Measurements from ENCODE around the gene IL17B.

The IL17B gene

GRCh38 chr5:149414405-149415065 is 35.4 kb upstream of the IL17B start:
- no peak for DNase-seq (ENCODE audit: low read depth in 2 of 2)

GRCh38 chr5:149413477-149414210 is 34.6 kb upstream of the IL17B start:
- no peak for DNase-seq (ENCODE audit: low read depth in 2 of 2)

- DNase-seq (ENCODE audit: low read depth in 2 of 2), result no peak
These were observed 33.8 kb upstream of the IL17B start for GRCh38 chr5:149412783-149413476.

GRCh38 chr5:149411738-149412519 is 32.8 kb upstream of the IL17B start:
- no peak for DNase-seq (ENCODE audit: low read depth in 2 of 2)

- DNase-seq (ENCODE audit: low read depth in 2 of 2), result no peak
These were observed 31.8 kb upstream of the IL17B start for GRCh38 chr5:149410721-149411432.

GRCh38 chr5:149410071-149410470 is 31.0 kb upstream of the IL17B start:
- DNase-seq (ENCODE audit: low read depth in 2 of 2), result no peak

GRCh38 chr5:149409268-149409948 is 30.3 kb upstream of the IL17B start:
- no peak for DNase-seq (ENCODE audit: low read depth in 2 of 2)

GRCh38 chr5:149408252-149409099 is 29.4 kb upstream of the IL17B start:
- no peak for DNase-seq (ENCODE audit: low read depth in 2 of 2)

GRCh38 chr5:149407323-149408251 is 28.5 kb upstream of the IL17B start:
- no peak for DNase-seq (ENCODE audit: low read depth in 2 of 2)

- DNase-seq (ENCODE audit: low read depth in 2 of 2), result no peak
These were observed 27.9 kb upstream of the IL17B start for GRCh38 chr5:149406979-149407306.

- peak; percentile 99 for DNase-seq (ENCODE audit: low read depth in 2 of 2)
These were observed 27.3 kb upstream of the IL17B start for GRCh38 chr5:149406203-149406978.

GRCh38 chr5:149405550-149406202 is 26.6 kb upstream of the IL17B start:
- DNase-seq (ENCODE audit: low read depth in 2 of 2), result no peak

GRCh38 chr5:149404746-149405549 is 25.9 kb upstream of the IL17B start:
- DNase-seq (ENCODE audit: low read depth in 2 of 2), result peak; percentile 74 to 79

GRCh38 chr5:149403923-149404745 is 25.0 kb upstream of the IL17B start:
- DNase-seq (ENCODE audit: low read depth in 2 of 2), result peak; percentile 98 to 99

- DNase-seq (ENCODE audit: low read depth in 2 of 2), result no peak
These were observed 23.2 kb upstream of the IL17B start for GRCh38 chr5:149402291-149402690.

GRCh38 chr5:149401051-149401450 is 22.0 kb upstream of the IL17B start:
- DNase-seq (ENCODE audit: low read depth in 2 of 2), result no peak

Measured in fibroblast of skin of left biceps (primary cell).